Measurements from ENCODE around the gene KRT4.

The KRT4 gene

DNA sequence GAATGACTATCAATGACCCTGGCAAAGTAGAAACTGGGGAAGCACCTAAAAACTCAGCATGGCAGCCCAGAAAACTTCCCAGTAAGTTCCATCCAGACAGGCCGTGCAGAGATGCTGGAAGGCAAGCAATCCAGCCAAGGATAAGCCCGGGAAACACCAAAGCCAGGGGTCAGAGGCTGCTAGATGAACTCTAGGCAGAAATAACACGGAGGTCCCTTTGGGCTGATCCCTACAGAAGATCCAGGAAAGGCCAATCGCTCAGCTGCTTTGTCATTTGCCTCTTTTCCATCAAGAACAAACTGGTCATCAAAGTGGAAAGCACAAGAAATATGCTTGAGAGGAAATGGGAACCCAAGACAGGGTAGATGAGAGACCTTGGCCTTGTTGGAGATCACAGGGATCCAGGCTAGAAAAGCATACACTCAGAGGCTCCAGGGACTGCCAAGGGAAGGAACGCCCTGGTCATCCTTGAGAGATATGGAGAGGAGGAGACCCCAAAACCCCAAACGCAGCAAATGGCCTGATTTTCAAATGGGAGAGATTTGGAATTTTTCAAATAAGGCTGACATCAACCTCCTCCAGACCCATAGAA lies 13.7 kb upstream of the KRT4 start:
- FAIRE-seq (no peak), DNase-seq (ENCODE audit: insufficient read length) (no peak)
- no peak for TF ChIP-seq POLR2AphosphoS5 (IDR thresholded peaks at IDR 0.05; ENCODE audit: low read depth, low read length)
- TF ChIP-seq TAF1 (IDR thresholded peaks at IDR 0.05; ENCODE audit: borderline replicate concordance, low read depth, low read length): no peak
- no peak for TF ChIP-seq POLR2A (IDR thresholded peaks at IDR 0.05; ENCODE audit: low read depth, low read length)

DNA sequence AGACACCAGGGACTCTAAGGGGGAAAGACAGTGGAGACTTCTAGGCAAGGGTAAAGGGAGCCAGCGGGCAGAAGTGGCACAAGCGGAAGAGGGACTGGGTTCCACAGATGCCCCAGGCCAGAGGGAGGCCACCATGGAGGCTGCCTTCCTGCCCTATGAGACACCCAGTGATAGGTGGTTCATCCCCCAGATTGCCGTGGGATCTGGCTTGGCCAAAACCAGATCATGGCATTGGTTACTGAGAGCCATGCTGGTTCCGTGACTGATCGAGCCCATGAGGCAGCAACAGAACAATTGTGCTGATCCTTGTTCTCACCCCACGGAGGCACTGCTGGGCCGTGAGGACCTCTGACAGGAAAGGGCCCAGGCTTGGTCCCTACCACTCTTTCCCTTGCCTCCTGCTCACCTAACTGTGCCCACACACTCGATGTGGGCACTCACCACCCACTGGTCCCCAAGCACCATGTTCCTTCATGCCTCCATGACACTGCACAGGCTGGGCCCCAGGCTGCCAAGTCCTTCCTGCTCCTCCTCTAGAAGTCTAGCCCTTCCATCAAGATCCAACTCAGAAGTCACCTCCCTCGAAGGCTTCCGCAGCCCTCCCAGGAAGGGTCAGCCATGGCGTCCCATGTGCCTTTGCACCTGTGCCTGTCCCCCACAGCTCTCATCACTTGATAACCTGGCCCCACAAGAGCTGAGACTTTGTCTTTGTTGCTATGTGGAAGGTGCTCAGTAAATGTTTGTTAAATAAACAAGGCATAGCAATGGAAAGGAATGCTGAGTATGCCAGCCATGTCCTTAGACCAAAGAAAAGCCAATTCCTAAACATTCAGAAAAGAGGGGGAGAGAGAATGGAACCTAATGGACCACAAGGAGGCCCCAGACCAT lies 12.9 kb upstream of the KRT4 start:
- FAIRE-seq (no peak), DNase-seq (ENCODE audit: insufficient read length) (no peak)
- TF ChIP-seq TAF1 (IDR thresholded peaks at IDR 0.05; ENCODE audit: borderline replicate concordance, low read depth, low read length) (no peak), POLR2AphosphoS5 (IDR thresholded peaks at IDR 0.05; ENCODE audit: low read depth, low read length) (no peak), POLR2A (IDR thresholded peaks at IDR 0.05; ENCODE audit: low read depth, low read length) (no peak)

DNA sequence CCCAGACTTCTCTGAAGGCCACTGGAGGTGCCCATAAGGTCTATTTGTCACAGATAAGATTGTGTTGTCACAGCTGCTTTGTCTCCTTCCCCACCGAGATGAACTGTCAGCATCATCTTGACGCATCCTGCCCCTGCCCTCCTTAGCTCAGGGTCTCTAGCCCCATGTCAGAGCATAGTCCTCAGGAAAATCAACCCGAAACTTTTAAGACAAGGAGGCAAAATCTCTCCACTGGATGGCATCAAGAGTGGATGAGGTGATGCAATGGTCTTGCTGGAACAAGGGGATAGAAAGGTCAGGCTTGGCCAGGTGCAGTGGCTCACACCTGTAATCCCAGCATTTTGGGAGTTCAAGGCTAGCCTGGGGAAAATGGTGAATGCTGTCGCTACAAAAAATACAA lies 12.0 kb upstream of the KRT4 start:
- DNase-seq (ENCODE audit: insufficient read length) (no peak), FAIRE-seq (no peak)
- no peak for TF ChIP-seq TAF1 (IDR thresholded peaks at IDR 0.05; ENCODE audit: borderline replicate concordance, low read depth, low read length)
- TF ChIP-seq POLR2AphosphoS5 (IDR thresholded peaks at IDR 0.05; ENCODE audit: low read depth, low read length): no peak
- no peak for TF ChIP-seq POLR2A (IDR thresholded peaks at IDR 0.05; ENCODE audit: low read depth, low read length)

DNA sequence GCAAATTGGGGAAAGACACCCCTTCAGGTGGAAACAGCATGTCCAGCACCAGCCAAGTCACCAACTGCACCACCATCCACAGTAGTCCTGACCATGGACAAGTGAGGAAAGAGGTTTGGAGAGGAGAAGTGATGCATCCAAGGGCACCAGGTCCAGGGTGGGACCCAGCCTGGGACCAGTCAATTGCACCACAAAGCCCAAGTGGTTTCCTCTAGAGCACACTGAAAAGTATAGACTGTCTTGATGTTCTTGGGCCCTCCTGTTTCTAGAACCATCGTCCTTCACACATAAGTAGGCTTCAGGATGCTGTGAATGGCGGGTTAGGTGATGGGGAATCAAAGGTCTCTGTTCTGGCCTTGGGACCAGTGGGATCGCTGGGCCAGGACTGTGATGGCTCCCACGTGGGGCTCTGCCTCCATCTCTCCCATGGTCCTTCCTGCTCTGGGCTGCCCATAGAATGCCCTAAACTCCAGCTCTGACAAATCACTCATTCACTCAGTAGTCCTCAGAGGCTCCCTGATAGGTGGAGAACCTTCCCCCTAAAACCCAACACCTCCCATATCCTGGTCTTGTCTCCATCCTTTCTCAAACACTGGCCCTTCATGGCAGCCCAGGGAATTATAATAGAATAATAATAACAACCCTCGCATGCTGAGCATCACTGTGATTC lies 11.0 kb upstream of the KRT4 start:
- FAIRE-seq (no peak), DNase-seq (ENCODE audit: insufficient read length) (no peak)
- TF ChIP-seq POLR2AphosphoS5 (IDR thresholded peaks at IDR 0.05; ENCODE audit: low read depth, low read length): no peak
- TF ChIP-seq TAF1 (IDR thresholded peaks at IDR 0.05; ENCODE audit: borderline replicate concordance, low read depth, low read length): no peak
- TF ChIP-seq POLR2A (IDR thresholded peaks at IDR 0.05; ENCODE audit: low read depth, low read length): no peak

DNA sequence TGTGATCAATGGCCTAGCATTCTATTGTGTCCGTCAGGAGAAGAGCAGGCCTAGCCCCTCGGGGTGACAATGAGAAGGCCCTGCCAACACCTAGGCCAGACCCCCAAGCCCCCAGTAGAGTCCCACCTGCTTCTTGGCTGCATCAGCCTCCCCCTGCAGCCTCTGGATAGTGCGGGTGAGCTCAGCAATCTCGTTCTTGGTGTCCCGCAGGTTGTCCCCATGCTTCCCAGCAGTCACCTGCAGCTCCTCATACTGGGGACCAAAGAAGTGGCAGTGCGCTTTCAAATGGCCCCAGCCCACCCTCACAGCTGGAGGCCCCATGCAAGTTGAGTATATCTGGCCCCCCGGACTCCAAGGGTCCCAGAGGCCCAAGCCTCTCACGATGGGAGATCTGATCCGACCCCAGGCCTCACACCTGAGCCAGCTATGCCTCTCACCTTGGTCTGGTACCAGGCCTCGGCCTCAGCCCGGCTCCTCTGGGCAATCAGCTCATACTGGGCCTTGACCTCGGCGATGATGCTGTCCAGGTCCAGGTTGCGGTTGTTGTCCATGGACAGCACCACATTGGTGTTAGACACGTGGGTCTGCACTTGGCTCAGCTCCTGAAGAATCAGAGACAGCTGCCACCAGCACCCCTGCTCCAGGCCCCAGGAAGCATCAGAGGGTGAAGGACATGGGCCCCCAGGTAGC lies 10.0 kb upstream of the KRT4 start:
- TF ChIP-seq TAF1 (IDR thresholded peaks at IDR 0.05; ENCODE audit: borderline replicate concordance, low read depth, low read length): no peak
- TF ChIP-seq POLR2A (IDR thresholded peaks at IDR 0.05; ENCODE audit: low read depth, low read length): no peak
- no peak for TF ChIP-seq POLR2AphosphoS5 (IDR thresholded peaks at IDR 0.05; ENCODE audit: low read depth, low read length)
- DNase-seq (ENCODE audit: insufficient read length): no peak
- no peak for FAIRE-seq

DNA sequence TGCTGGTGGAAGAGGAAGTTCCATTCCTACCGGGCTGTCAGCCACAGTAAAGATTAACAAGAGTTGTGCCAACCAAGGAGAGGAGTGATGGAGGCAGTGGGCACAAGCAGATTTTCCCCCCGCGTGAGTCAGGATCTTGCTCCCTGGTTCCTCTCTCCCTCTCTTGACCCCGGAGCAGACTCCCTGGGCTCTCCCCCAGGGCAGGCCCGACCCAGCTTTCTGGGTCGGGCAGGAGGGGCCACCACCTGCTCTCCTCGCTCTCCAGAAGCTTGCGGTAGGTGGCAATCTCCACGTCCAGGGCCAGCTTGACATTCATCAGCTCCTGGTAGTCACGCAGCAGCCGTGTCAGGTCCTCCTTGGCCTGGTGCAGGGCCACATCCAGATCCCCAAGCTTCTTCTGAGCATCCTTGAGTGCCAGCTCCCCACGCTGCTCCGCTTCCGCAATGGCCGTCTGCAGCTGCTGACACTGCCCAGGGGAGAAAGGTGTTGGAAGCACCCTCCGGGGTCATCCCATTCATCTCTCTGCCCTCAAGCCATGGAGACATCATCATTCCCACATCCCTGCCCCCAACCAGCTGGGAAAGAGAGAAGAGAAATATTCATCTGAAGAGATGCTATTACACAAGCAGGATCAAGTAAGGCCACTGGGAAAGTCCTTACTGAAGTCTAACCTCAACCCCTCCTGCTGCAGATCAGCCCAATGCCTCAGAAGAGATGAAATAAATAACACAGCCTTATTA lies 9.0 kb upstream of the KRT4 start:
- FAIRE-seq (no peak), DNase-seq (ENCODE audit: insufficient read length) (no peak)
- TF ChIP-seq POLR2A (IDR thresholded peaks at IDR 0.05; ENCODE audit: low read depth, low read length) (no peak), TAF1 (IDR thresholded peaks at IDR 0.05; ENCODE audit: borderline replicate concordance, low read depth, low read length) (no peak), POLR2AphosphoS5 (IDR thresholded peaks at IDR 0.05; ENCODE audit: low read depth, low read length) (no peak)

DNA sequence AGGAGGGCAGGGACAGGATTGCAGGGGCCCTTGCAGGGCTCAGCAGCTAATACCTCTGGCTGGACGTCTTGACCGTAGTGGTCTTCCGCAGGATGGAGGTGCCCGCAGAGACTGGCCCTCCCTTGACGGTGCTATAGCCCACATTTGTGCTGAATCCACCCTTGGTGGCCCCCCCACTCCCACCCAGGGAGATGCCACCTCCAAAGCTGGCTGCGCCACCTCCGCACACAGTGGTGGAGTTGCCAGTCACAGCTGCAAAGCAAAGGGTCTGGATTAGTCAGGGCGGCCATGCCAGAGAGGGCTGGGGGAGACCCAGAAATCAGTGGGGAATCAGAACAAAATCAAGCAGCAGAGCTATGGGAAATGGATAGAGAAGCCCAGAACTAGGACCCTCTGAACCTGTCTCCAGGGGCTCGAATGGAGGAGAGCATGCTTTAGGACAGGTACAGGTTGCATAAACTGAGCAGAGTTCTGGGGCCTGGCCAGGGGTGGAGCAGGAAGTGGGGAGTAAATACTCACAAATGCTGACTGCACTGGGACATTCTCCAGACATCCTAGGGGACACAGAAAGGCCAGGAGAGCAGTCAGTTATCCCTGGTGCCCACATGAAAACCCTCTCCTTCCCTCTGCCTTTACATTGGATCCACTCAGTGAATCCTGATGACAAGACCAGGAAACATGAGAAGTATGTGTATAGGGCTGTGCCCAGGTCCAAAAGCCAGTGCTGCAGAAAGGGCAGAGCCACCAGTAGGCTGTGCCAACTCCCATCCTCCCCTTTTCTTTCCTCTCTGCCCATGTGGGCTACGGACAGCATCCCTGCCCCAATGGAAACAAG lies 8.1 kb upstream of the KRT4 start:
- FAIRE-seq: no peak
- TF ChIP-seq POLR2A (IDR thresholded peaks at IDR 0.05; ENCODE audit: low read depth, low read length) (no peak), POLR2AphosphoS5 (IDR thresholded peaks at IDR 0.05; ENCODE audit: low read depth, low read length) (no peak), TAF1 (IDR thresholded peaks at IDR 0.05; ENCODE audit: borderline replicate concordance, low read depth, low read length) (no peak)
- no peak for DNase-seq (ENCODE audit: insufficient read length)

DNA sequence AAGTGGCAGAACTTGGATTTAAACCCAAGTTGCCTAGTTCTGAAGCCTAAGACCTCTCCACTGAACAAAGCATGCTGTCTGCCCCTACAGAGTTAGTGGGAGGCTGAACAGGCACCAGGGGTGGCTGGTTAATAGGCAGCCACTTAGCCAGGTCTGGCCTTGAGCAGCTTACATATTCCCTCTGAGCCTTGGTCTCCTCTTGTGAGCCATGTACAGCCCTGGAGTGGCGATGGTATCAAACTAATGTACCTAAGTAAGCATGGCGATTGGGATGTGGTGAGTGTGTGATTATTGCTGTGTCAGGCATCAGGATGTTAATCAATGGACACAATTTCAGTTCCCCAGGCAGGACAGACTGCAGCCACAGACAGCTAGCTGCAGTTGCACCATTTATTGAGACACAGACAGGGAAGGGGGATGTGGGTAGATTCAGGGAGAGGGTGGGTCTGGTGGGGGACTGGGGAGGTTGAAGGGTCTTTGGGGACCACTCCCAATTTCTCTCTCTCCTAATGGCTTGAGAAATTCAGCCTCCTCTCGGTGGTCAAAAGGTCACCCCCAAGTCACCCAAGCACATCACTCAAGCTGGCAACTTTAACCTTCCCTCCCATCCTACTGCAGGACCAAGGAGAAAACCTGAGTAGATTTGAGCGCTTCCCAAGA lies 7.3 kb upstream of the KRT4 start:
- FAIRE-seq (no peak), DNase-seq (ENCODE audit: insufficient read length) (no peak)
- TF ChIP-seq POLR2AphosphoS5 (IDR thresholded peaks at IDR 0.05; ENCODE audit: low read depth, low read length): no peak
- TF ChIP-seq TAF1 (IDR thresholded peaks at IDR 0.05; ENCODE audit: borderline replicate concordance, low read depth, low read length): no peak
- TF ChIP-seq POLR2A (IDR thresholded peaks at IDR 0.05; ENCODE audit: low read depth, low read length): no peak

DNA sequence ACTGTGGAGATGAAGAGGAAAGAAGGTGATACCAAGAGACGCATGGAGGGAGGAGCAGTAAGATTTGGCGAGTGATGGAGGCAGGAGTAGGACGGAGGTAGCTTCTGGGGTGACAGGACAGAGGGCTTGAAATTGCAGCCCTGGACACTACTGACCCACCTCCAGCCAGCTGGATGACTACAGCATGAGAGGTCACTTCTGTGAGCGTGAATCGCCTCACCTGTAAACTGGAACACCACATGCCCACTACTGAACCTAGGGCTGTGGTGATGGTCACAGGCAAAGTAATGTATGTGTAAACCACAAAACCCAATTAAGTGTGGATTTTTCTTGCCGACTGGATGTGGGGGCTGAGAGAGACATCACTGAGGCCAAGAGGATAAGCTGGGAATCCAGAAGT lies 6.6 kb upstream of the KRT4 start:
- TF ChIP-seq TAF1 (IDR thresholded peaks at IDR 0.05; ENCODE audit: borderline replicate concordance, low read depth, low read length): no peak
- no peak for TF ChIP-seq POLR2AphosphoS5 (IDR thresholded peaks at IDR 0.05; ENCODE audit: low read depth, low read length)
- TF ChIP-seq POLR2A (IDR thresholded peaks at IDR 0.05; ENCODE audit: low read depth, low read length): no peak
- DNase-seq (ENCODE audit: insufficient read length) (no peak), FAIRE-seq (no peak)

Data from GM12892 (cell line).